ENCODE results near the gene DDRGK1.

The DDRGK1 gene

DNA sequence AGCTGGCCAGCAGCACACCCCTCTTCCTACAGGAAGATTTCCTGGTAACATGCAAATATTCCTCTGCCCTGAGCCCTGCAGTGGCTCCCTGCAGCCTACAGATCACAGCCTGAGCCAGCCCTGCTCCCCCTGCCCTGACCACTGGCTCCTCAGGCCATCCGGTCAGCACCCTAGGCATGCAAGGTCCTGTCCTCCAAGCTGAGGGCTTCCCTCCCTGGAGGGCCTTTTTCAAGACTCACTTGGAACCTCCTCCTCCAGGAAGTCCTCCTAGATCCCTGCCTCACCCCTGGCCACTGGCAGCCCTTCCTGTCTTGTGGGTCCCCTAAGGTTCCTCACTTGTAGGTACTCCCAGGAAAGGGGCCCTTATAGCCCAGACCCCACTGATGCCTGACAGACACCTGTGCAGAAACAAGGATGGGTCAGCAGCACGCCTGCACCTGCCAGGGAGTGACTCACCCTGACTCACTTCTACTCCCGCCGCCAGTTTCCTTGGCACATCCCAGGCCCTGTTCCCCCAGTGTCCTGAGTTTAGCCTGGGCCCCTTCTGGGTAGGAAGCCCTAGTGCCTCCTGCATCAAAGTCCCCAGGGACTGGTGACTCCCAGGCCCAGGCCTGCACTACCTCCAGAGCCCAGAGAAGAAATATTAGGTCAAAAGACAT is 31.3 kb upstream of the DDRGK1 start:
- DNase-seq (ENCODE audit: low read depth): no peak

DNA sequence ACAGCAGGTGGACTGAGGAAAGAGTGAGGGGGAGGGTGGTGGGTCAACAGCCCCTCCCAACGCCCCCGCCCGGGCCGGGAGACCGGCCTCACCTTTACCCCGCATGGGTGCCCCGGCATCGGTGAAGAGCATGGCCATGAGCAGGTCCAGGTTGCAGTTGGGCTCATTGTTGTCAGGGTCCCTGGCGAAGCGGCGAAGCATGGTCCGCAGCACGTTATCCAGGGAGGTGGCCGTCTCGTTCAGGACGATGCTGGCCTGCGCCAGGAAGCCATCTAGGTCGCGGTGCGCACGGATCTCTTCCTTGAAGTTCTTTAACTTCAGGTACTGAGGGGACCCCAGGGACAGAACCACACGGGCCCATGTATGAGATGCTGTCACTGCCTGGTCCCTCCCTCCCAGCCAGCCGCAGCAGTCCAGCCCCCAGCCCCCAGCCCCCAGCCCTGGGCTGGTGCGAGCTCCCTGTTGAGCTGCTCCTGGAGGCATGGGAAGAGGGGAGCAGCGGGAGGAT is 29.6 kb upstream of the DDRGK1 start:
- no peak for DNase-seq (ENCODE audit: low read depth)

DNA sequence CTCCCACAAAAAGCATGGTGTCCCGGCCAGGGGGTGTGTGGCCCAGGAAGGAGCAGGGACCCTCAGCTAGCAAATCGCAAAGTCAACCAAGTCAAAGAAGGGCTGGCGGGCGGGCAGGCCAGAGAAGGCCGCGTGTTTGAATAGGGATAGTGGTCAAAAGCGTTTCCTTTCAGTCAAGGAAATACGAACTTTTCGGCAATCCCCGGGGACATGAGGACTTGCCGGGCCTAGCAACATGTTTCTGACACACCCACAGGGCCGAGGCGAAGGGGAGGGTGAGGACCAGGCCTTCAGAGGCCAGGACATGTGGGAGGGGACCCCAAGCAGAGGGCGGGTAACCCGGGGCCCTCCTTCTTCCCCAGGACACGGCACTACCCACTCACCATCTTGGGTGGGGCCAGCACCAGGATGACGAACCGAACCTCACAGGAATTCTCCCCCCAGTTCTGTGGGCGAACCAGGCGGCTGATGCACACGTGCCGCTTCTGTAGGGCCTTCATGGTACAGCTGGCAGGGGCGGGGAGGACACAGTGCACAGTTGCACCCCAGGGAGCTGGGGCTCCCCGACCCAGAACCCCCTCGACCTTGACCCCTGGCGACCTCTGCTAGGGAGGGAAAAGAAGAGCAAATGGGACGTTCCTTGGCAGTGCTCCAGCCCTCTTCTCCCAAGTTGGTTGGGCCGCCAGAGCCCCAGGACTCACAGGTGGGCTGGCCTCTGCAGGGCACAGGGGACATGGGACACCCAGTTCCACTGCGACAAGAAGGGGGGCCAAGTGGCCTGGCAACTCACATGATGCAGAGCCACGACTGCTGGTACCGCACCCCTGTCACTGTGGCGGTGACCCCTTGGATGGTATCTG is 28.9 kb upstream of the DDRGK1 start:
- no peak for DNase-seq (ENCODE audit: low read depth)

DNA sequence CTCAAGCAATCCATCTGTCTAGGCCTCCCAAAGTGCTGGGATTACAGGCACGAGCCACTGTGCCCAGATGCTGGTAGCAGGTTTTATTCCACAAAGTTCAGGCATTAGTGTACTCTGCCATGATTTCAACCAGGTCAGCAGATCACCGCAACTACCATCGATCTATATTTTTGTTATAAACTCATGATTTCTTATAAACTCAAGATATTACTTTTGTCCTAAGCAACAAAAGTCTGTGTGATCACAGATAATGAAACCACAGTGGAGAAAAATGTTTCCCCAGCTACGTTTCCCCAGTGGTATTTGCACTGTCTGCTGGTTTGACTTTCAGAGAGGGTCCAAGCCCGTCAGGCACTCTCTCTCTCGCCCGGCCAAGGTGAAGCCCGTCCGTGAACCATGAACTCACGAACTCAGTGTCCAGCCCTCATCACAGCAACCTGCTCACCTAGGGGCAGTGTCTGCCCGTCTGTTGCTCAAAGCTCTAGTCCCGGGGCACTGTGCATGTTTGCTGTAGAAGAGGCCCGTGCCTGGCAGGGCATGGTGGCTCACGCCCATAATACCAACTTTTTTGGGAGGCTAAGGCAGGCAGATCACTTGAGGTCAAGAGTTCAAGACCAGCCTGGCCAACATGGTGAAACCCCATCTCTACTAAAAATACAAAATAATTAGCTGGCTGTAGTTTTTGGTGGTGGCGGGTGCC is 27.6 kb upstream of the DDRGK1 start:
- DNase-seq (ENCODE audit: low read depth): no peak

DNA sequence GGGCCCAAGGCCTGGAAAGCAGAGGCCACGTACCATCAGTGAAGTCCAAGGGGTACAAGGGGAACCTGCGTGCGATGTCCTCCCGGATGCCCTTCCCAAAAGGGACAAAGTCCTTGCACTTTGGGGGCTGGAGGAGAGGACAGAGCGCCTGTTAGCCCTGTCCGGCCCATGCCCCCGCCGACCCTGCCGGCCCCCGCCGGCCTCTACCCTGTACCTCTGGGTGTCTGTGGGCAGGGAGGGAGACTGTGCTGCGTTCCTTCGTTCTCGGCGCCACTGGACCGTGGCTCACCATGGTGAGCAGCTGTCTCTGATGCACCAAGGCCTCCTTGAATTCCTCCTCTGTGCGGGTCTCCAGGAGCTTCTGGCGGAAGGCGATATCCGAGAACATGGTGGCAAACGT is 26.6 kb upstream of the DDRGK1 start:
- no peak for DNase-seq (ENCODE audit: low read depth)

DNA sequence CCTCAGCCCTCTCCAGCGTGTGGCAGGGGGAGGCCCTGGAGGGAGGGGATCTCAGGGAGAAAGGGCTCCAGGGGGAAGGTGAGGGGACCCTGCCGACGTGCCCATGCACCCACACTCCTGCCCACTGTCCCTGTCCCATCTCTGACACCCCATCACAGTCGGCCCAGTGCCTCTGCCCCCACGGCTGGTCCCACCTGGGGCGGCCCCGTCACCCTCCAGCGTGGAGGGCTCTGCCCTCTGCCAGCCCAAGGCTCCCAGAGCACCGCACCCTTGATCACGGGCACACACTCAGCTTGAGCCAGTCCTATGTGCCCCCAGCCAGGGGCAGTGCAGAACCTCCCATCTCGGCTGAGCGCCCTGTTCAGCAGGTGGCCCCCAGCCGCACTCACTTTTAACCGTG is 25.3 kb upstream of the DDRGK1 start:
- DNase-seq (ENCODE audit: low read depth): no peak

DNA sequence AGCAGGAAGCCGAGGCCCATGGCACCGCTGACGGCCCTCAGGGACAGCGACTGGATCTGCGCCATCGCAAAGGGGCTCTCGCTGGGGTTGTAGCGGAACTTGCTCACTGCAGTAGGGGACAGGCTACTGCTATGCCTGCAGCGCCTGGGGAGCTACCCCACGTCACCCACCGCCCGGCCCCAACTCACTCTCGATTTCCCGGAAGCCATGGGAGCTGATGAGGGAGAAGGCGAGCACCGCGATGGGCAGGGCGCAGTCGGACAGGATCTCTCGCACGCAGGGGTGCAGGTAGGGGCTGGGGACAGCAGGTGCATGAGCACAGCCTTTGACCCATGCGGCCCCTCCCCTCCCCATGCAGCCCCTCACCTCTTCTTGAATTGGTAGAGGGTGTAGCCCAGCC is 24.7 kb upstream of the DDRGK1 start:
- no peak for DNase-seq (ENCODE audit: low read depth)

DNA sequence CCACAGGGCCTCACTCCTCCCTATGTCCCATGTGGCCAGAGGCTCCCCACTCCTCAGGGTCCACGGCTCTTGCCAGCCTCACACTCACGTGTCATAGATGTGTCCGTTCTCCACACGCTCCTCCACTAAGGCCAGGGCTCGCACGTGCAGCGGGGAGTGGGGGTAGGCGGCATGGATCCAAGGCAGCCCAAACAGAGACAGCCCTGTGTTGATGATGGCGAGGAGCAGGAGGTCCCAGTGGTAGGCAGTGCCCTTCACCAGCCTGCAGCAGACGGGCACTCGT is 24.2 kb upstream of the DDRGK1 start:
- DNase-seq (ENCODE audit: low read depth): no peak

DNA sequence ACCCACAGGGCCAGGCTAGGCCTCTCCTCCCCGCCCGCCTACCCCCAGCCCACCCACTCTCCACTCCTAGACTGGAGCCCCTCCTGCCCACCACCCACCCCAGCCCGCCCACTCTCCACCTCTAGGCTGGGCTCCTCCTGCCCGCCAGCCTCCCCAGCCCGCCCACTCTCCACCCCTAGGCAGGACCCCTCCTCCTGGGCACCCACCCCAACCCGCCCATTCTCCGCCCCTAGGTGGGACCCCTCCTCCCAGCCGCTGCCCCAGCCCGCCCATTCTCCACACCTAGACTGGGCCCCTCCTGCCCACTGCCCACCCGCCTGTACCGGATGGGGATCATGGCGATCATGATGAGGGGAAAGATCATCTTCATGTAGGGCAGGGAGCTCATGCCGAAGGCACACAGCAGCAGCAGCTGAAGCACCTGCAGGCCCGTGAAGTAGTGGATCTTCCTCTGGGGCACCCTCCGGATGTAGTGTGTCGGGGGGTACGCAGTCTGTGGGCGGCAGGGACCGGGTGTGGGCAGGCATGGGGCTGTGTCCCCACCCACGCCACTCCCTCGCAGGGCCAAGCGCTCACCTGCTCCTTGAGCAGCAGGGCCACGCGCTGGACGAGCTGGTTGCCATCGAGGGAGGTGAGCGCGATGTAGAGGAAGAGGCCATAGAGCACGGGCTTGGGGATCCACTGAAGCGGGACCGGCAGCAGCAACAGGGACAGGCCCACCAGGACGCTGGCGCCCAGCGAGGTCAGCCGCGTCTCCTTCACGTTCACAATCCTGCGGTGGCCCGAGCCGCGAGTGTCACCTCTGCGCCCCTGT is 23.7 kb upstream of the DDRGK1 start:
- DNase-seq (ENCODE audit: low read depth): no peak

DNA sequence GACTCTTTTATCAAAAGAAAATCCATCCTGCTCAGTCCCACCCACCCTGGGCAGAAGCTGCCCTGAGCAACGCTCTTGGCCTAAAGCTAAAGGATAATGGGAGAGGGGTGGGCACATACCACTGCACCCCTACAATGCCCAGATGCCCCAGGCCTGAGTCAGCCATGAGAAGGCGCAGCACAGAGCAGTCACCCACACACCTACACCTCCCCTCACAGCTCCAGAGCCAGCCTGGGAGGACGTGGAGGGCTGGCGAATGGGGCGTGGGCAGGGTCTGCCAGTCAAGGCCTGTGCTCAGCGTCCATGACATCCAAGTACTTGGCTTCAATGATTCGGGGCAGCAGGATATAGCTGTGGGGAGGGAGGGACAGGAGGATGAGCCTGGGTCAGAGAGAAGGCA is 23.0 kb upstream of the DDRGK1 start:
- no peak for DNase-seq (ENCODE audit: low read depth)

DNA sequence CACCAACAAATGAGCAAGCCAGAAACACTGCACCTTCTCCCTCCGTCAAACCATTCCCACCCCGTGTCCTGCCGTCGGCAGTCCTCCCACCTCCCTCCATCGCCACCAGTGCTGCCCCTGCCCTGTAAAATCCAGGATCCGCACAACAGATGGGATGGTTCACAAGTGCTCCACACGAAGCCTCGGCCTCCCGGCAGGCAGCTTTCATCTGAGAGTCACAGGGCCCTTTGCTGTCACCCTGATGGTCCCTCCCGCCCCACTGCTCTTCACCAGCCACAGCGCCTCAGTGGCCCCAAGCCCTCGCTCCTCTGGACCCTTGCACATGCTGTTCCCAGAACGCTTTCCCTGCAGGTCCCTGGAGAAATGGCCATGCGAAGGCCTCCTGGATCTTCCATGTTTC is 22.4 kb upstream of the DDRGK1 start:
- no peak for DNase-seq (ENCODE audit: low read depth)

DNA sequence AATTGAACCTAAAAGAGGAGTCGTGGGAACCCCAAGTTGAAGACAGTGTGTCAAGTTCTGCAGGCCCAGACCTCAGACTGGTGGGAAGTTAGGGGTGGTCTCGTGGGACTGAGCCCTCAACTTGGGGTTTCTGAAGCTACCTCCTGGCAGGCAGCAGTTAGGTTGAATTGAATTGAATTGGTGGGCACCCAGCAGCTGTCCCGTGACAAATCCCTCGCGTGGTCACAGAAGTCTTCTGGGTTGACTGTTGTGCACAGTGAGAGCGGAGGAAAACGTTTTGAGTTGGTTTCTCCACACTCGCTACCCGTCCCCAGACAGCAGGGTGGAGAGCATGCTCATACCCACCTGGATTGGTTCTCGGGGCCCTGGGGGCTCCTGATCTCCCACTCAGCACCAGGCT is 21.6 kb upstream of the DDRGK1 start:
- DNase-seq (ENCODE audit: low read depth): no peak

DNA sequence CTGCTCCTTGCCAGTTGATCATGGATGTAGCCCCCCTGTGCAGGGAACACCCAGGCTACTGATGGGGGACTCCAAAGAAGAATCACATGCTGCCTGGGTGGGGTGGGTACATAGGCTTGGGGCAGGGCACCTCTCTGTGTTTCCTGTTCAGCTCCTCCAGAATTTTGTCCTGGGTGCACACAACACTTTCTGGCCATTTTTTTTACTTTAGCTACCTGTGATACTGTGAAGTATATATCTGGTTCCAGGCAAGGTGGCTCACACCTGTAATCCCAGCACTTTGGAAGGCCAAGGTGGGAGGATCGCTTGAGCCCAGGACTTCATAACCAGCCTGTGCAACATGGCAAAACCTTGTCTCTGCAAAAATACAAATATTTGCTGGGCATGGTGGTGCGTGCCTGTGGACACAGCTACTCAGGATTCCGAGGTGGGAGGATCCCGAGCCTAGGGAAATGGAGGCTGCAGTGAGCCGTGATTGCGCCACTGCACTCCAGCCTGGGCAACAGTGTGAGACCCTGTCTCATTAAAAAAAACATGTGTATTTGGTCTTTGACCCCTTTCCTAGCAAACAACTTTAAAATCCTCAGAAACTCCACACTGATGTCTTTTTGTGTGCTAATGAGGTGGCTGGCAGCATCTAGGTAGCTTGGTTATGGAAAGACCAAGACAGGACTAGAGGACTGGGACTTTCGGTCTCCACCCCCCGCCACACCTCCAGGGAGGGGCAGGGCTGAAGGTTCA is 20.4 kb upstream of the DDRGK1 start:
- DNase-seq (ENCODE audit: low read depth): no peak

DNA sequence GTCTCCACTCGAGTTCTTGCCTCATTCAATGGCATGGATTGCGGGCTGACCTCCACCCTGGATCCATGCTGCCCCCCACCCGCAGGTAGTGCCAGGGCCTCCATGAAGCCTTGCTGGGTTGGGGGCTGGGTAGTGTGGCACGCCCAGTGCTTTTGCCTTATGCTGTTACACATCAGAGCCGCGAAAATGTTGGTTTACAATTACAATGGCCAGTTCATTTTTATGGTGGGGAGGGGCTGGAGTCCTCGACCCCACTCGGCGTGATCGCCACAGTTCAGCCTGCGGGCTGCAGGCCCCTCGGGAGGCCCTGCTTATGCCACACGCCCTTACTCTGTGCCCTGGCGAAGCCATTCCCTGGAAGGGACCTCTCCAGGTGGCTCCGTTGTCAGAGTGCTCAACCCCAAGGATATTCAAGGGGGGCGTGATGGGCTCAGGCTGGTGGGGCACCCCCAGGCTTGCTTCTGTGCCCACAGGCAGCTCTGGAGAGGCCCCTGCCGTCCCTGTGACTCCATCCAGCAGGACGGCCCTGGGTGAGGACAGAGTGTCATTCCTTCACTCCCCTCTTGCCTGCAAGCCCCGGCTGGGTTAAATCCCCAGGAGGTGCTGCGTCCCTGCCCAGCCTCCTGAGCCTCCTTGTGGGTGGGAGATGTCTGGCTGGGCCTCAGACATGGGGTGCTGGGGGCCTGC is 19.7 kb upstream of the DDRGK1 start:
- DNase-seq (ENCODE audit: low read depth): no peak

DNA sequence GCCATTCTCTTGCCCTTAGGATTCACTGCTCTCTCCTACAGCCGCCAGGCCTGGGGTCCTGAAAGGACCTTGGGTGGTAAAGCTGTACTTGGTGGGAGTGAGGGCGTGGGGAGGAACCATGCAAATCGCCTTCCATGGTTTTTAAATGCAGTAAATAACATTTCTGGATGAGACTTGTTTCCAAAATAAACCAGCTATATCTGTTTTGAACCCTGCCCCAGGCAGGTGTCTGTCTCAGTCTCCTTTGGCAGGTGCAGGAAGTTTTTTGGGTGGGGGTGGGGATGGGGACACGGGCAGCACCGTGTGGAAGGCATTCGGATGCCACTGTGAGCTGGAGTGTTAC is 19.1 kb upstream of the DDRGK1 start:
- DNase-seq (ENCODE audit: low read depth): no peak

DNA sequence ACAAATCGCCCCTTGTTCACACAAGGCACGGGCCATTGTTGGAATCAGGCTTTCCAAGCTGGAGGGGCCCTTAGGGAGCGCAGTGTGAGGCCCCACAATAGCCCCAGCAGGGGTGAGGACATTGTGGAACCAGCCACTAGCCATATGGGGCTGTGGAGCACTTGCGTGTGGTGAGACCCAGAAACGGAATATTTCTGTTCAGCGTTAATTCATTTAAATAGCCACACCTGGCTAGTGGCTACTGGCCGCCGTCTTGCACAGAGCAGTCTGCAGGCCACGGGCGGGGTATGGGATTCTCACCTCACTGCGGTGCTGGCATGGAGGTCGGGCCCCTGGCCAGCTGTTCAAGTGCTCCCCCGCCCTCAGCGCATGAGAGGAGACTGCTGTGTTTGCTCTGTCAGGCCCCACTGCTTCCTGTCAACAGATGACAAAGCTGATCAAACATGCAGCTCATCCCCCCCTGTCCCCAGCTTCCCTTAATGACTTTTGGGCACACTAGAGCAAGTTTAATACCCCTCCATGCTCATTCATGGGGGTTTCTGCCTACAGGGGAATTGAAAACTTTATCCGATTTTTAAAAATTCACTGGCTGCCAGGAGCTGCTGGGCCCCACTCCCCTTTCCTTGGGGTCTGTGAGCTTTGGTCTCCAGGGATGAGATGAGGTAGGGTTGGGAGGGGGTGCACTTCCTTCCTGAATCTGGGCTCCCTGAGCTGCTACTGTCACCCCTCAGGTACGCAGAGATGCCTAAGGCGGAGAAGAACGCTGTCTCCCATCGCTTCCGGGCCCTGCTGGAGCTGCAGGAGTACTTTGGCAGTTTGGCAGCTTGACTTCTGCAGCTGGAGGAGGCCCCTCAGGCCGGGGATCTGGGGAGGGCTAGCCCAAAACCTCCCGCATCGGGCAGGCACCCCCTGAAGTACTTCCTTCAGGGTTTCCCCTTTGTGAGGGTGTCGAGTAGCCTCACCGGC is 18.4 kb upstream of the DDRGK1 start:
- DNase-seq (ENCODE audit: low read depth): no peak

DNA sequence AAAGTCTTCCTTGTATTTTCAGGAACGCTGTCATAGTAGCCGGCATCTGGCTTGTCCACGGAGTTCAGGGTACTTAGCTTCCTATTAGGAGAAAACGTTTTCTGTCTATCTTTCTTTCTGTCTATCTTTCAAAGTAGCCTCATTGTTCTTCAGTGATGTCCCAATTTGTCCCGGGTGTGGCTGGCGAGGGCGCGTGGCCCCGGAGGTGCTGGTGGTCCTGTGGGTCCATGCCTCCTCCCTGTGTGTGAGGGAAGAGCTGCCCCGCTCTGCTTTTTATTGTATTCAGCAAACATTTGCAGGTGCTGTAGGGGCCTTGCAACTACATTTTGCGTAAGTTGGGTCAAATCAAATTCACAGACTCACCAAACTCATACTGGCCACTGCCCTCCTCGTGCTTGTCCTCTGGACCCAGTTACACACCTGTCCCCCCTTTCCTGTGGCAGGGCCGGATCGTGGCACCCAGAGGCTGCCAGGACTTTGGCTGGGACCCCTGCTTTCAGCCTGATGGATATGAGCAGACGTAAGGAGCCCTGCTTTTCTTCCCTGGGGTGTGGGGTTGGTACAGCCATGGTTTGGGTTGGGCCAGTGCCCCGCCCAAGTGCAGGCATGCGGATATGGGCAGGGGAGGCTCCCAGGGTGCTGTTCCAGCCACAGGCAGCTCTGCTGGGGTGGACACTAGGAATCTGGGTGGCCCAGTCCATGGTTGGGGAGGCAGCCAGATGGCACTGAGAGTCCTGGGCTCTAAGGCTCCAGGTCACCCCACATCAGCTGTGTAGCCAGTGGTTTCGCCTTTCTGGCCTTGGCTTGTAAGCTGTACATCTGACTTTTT is 17.1 kb upstream of the DDRGK1 start:
- no peak for DNase-seq (ENCODE audit: low read depth)

DNA sequence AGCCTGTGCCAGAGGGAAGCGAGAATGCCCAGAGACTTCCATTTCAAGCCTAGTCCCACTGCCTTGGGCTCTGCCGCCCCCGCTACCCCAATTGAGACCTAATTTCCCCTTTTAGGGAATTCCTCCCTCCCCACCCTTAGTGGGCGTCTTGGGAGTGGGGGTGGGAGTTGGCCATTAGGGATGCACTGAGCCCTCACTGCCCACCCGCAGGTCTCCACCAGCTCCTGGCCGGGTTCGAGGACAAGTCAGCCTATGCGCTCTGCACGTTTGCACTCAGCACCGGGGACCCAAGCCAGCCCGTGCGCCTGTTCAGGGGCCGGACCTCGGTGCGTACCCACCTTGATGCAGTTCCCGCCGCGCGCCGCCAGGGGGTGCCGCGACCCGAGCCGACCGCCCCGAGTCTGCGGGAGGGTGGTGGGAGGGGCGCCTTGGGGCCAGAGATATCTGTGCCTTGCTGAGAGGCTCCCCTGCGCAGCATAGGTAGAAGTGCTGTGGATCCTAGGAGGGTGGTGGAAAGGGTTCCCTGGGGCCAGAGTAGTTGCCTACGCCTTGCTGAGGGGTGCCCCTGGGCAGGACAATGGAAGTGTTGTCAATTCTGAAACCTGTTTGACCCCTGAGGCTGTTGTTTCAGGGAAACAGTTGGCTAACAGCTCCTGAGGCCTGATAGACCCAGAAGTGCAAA is 14.0 kb upstream of the DDRGK1 start:
- DNase-seq (ENCODE audit: low read depth): peak; percentile 68
